Coronary artery (tissue), 2 donors: ENCODE data around the gene RD3L.
"Not testable (repeated sequence)": the region's sequence is repeated elsewhere in the genome, so short reads cannot be mapped to it uniquely, and the experiment has no call there.

Source experiments
- DNase-seq: peaks from one replicate; pipeline ENCODE4 v3.0.0-alpha.2; 2017; ENCODE audit warnings: low spot score
- H3K27ac ChIP-seq, 2 donors: fragments of 200-600 bp; sonication (generic); one replicate each; pipeline ENCODE4 v1.5.1; 2016 to 2019
- H3K4me3 ChIP-seq: fragments of 200-600 bp; sonication (generic); 2 replicates; pipeline ENCODE4 v1.5.1; 2016; ENCODE audit warnings: mild to moderate bottlenecking, moderate library complexity
- CTCF ChIP-seq: fragments of 200-600 bp; sonication (generic); IDR thresholded peaks from one replicate; pipeline ENCODE4 v1.5.1; 2019; ENCODE audit warnings: antibody characterized with exemption

The RD3L gene

DNA sequence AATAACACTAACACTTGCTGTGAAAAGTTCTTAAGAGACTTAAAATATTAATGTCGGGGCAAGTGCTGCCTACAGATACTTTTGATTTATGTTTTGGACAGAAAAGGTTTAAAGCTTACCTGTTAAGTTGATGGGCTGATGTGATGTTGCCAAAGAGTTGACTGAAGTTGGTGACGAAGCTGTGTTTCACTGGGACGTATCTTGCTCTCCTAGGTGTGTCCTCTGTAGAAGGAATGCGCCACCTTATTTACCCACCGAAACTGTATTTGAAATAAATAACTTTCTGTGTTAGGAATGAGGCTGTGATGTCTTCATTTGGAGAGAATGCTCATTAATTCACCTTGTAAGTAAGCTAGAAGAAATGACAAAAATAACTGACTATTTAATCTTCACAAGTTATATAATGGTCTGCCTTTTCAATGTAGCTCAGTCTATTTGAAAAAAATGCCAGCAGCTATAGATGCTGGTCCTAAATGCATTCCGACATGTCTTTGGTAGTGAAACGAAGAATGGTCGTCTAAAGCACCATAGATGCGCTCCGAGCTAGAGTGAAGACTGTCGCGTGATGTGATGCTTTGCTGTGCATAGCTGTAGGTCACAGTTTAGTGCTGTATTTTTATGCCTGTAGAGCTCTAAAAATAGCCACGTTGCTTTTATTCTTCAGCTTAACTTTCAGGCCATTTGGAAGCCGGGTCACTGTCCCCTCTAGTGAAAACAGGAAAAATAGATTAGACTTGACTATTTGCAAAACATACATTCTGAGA is at the start of gene RD3L:
Gene RD3L (minus strand): TSS at position 557 of the 764 bp plus-strand sequence. CDS start 834 bp downstream, outside the sequence.
- Histone ChIP-seq H3K4me3 (no peak within 1 kb of the TSS), H3K27ac (no peak within 1 kb of the TSS)
- no peak for TF ChIP-seq CTCF
- no peak for DNase-seq

DNA sequence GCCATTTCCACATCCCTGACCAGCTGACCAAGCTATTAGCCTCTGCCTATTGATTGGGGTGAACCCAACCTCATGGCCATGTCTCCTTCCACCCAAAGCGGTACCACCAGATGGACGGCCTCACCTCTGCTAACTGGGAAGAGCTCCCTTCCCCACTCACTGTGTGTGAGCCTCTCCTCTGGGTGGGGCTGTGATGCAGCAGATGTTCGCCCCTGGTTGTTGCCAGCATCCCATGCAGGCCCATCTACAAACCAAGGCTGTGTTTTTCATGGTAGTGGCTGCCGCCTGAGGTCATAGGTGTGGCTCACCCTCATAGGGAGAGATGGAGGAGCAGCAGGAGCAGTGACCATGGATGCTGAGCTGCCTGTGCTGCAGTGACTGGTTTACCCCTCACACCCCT is 47.6 kb upstream of the RD3L start:
- TF ChIP-seq CTCF, result no peak
- no peak for DNase-seq
- H3K27ac ChIP-seq, result no peak overlapping the region
- H3K4me3 ChIP-seq, result no peak overlapping the region

- Histone ChIP-seq H3K27ac (no peak overlapping the region), H3K4me3 (no peak overlapping the region)
- no peak for DNase-seq
- no peak for TF ChIP-seq CTCF
Observed at GRCh38 chr14:103989034-103989433, 46.7 kb upstream of the RD3L start.

DNA sequence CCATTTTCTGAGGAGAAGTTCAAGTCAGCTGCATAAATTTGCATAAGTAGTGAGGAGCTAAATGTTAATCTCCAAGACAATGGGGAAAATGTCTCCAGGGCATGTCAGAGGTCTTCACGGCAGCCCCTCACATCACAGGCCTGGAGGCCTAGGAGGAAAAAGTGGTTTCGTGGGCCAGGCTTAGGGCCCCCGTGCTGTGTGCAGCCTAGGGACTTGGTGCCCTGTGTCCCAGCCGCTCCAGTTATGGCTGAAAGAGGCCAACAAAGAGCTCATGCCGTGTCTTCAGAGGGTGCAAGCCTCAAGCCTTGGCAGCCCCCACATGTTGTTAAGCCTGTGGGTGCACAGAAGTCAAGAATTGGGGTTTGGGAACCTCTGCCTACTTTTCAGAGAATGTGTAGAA is 41.9 kb upstream of the RD3L start:
- Histone ChIP-seq H3K27ac (no peak overlapping the region), H3K4me3 (no peak overlapping the region)
- no peak for TF ChIP-seq CTCF
- no peak for DNase-seq

- peak; percentile 40 for TF ChIP-seq CTCF
- DNase-seq, result not testable (repeated sequence)
Observed at GRCh38 chr14:103980623-103981238, 38.4 kb upstream of the RD3L start.

DNA sequence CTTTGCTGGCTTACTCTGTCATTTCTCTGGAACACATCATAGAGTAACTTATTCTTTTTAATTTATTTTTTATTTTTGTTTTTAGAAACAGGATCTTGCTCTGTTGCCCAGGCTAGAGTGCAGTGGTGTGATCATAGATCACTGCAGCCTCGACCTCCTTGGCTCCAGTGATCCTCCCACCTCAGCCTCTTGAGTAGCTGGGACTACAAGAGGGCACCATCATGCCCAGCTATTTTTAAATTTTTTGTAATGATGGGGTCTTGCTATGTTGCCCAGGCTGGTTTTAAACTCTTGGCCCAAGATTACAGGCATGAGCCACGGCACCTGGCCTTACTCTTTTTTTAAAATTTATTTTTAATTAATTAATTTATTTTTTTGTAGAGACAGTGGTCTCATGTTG is 32.2 kb upstream of the RD3L start:
- H3K27ac ChIP-seq, result no peak overlapping the region
- no peak overlapping the region for H3K4me3 ChIP-seq
- no peak for DNase-seq
- no peak for TF ChIP-seq CTCF

More at GRCh38 chr14:103980623-103981238, 38.4 kb upstream of the RD3L start:
- not testable (repeated sequence) for H3K27ac ChIP-seq, H3K4me3 ChIP-seq

- DNase-seq, result no peak
- Histone ChIP-seq H3K27ac (no peak overlapping the region), H3K4me3 (no peak overlapping the region)
- TF ChIP-seq CTCF, result no peak
Observed at GRCh38 chr14:103973354-103973753, 31.0 kb upstream of the RD3L start.
